Smooth muscle cell of the brain vasculature (primary cell): ENCODE measurements around the gene LILRB5.
A peak's percentile ranks its signal among the peaks of the same experiment; 100 is the strongest.
"Not testable (repeated sequence)": the region's sequence is repeated elsewhere in the genome, so short reads cannot be mapped to it uniquely, and the experiment has no call there.

Source experiments
- DNase-seq: peaks from one replicate; pipeline ENCODE4 v3.0.0-alpha.2; 2012; ENCODE audit warnings: low read depth, low spot score

LILRB5 gene

DNA sequence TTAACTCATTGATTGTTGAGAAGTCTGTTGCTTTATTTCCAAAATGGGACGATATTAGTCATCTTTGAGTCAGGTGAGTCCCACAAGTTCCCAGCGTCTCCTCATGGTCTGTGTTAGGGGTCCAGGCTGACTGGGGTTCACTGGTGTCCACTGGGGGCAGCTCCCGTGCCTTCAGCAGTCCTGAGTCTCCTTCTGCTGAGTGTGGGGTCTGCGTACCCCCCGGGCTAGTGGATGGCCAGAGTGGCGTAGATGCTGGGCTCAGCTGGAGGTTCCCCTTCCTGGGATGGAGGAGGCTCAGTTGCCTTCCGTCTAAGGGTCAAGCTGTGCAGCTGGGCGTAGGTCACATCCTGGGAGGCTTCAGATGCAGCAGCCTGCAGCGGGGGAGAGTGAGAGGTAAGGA lies 40.2 kb downstream of the LILRB5 start:
- DNase-seq: no peak

- DNase-seq: not testable (repeated sequence)
Observed at GRCh38 chr19:54214734-54215133, 42.3 kb downstream of the LILRB5 start.

DNA sequence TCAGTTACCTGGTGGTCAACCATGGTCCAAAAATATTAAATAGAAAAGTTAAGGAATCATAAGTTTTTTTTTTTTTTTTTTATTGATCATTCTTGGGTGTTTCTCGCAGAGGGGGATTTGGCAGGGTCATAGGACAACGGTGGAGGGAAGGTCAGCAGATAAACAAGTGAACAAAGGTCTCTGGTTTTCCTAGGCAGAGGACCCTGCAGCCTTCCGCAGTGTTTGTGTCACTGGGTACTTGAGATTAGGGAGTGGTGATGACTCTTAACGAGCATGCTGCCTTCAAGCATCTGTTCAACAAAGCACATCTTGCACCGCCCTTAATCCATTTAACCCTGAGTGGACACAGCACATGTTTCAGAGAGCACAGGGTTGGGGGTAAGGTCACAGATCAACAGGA lies 42.9 kb downstream of the LILRB5 start:
- not testable (repeated sequence) for DNase-seq

GRCh38 chr19:54211235-54211634 lies 45.8 kb downstream of the LILRB5 start:
- no peak for DNase-seq

DNA sequence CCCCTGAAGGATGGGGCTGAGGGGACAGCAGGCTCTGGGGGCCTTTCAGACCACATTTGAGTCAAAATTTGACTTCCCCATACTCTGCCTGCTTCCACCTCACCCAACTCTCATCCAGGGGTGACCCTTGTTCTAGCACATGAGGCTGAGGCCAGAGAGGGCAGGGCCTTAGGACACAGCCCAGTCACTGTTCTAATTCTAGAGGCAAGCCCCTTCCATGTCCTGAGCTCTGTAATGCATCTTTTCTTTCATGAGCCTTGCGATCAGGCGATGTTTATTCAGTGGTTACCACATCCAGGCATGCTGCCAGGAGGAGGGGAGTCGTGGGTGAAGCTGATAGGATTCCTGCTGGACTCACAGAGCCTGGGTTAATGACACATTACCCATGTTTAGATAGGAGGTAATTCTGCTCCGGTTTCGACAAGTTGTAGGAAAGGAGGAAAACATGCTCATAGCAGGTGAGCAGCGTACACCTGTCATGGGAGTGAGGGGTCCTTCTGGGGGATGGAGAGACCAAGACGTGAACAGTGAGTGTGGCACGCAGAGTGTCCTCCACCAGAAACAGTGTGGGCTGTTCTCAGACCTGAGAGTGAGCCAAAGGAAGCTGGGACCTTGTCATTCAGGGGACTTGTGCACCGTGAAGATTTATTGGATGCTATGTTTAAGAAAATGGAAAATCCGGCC lies 47.1 kb downstream of the LILRB5 start:
- peak; percentile 94 for DNase-seq

GRCh38 chr19:54209058-54209810 lies 47.8 kb downstream of the LILRB5 start:
- DNase-seq: no peak

DNA sequence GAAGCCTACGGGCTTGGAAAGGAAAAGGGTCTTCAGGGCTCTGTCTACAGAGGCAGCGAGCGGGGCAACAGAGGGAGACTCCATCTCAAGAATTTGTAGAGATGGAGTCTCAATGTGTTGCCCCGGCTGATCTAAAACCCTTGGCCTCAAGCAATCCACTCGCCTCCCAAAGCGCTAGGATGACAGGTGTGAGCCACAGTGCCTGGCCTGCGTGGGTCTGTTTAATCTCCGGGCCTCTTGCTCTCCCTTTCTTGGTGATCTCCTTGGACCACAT lies 48.4 kb downstream of the LILRB5 start:
- no peak for DNase-seq

GRCh38 chr19:54207983-54208783 lies 48.9 kb downstream of the LILRB5 start:
- no peak for DNase-seq

DNA sequence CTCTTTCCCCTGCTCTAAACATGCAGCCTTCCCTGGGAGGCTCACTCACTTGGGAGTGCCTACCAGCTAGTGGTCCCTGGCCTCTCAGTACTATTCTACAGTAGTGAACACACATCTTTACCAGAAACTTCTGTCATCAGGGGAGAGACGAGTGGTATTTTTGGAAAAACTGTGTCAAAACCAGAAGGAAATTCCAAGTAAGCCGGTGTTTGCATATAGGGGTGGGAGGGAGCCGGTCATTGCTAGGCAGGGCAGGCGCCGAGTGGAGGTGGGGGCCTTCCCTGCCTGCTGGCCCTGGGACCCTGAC lies 49.4 kb downstream of the LILRB5 start:
- DNase-seq: no peak

DNA sequence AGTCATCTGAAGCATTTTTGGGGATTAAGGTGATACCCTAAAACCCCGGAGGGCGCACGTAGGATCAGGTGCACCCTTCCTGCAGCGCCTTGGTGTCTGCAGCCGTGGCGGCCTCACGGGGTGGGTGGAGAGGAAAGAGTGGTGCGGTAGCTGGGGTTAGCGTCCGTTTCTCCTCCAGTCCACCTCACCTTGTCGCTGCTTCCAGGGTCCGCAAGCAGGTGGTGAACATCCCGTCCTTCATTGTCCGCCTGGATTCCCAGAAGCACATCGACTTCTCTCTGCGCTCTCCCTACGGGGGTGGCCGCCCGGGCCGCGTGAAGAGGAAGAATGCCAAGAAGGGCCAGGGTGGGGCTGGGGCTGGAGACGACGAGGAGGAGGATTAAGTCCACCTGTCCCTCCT lies 49.9 kb downstream of the LILRB5 start:
- DNase-seq: not testable (repeated sequence)

- no peak for DNase-seq
Observed at GRCh38 chr19:54206831-54207177, 50.3 kb downstream of the LILRB5 start.

- no peak for DNase-seq
Observed at GRCh38 chr19:54206030-54206830, 50.8 kb downstream of the LILRB5 start.

GRCh38 chr19:54204767-54205468 lies 52.2 kb downstream of the LILRB5 start:
- DNase-seq: no peak

- DNase-seq: no peak
Observed at GRCh38 chr19:54203151-54203611, 53.9 kb downstream of the LILRB5 start.

DNA sequence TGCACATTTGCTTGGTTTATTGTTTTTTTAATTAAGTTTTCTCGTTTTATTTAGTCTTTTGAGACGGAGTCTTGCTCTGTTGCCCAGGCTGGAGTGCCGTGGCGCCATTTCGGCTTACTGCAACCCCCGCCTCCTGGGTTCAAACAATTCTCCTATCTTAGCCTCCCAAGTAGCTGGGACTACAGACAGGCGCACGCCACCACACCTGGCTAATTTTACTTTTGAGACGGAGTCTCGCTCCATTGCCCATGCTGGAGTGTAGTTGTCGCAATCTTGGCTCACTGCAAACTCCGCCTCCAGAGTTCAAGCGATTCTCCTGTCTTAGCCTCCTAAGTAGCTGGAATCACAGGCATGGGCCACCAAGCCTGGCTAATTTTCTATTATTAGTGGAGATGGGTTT lies 55.1 kb downstream of the LILRB5 start:
- no peak for DNase-seq

DNA sequence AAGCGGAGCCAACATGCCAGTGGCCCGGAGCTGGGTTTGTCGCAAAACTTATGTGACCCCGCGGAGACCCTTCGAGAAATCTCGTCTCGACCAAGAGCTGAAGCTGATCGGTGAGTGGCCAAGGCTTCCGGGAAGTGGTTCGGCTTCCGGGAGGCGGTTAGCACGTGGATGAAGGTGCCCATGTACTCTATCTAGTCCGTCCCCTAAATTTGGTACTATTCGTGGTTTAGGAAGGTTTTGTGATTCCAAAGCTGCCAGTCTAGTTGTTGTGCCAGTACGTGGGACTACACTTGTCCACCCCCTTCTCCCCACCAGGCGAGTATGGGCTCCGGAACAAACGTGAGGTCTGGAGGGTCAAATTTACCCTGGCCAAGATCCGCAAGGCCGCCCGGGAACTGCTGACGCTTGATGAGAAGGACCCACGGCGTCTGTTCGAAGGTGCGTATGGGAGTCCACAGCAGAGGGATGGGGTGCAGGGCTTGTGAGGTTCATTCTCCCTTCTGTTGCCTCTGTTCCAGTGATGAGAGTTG lies 55.8 kb downstream of the LILRB5 start:
- no peak for DNase-seq
